ENCODE results near the gene C17orf113.
A peak's percentile ranks its signal among the peaks of the same experiment; 100 is the strongest.

C17orf113 gene

DNA sequence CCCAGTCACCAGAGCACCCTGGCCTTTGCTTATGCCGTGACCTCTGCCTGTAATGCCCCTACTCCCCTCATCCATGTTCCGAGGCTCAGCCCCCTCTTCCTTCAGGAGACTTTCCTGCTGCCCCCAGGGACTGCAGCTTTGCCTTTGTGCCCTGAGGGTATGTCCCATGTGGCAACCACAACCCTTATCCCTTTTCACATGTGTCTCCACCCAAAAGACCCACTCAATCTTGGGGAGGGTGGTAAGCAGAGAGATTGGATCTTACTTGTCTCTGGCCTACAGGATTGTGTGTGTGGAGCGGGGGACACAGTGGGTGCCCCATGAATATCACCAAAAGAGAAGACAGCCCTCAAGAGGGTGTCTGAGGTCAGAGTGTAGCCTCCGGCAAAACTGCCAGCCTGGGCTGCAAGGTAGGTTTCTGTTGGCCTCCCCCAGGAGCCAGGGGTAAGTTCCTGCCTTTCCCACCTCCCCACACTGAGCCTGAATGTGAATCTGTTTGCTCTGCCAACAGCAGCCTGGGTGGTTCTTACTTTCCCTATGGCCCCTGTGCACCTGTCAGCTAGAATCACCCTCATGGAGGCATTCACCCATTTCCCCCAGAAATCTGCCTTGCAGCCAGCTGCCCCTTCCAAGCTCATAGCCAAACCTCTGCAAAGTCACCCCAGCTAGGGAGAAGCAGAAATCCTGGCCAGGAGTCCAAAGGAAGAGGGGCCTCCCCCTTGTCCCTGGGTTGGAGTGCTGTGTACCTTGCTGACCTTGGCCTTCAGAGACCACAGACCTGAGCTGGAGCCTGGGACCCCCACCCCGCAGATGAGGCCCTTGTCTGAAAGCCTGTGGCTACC is 11.5 kb upstream of the C17orf113 start:
- H3K9me3 ChIP-seq (ENCODE audit: low read depth, low read length): no peaks in the 10 kb centered on the region
- DNase-seq (ENCODE audit: low read depth, low spot score): no peak
- TF ChIP-seq POLR2AphosphoS5 (IDR thresholded peaks at IDR 0.05; ENCODE audit: borderline replicate concordance, low read depth, low read length) (no peak), EZH2 (IDR thresholded peaks at IDR 0.05) (no peak)
- no peak overlapping the region for H3K4me3 ChIP-seq
- no peak overlapping the region for H3K27ac ChIP-seq
- H3K9ac ChIP-seq (ENCODE audit: insufficient read length): no peak overlapping the region
- H3K36me3 ChIP-seq (ENCODE audit: insufficient read depth, low read length): no peaks in the 10 kb centered on the region

DNA sequence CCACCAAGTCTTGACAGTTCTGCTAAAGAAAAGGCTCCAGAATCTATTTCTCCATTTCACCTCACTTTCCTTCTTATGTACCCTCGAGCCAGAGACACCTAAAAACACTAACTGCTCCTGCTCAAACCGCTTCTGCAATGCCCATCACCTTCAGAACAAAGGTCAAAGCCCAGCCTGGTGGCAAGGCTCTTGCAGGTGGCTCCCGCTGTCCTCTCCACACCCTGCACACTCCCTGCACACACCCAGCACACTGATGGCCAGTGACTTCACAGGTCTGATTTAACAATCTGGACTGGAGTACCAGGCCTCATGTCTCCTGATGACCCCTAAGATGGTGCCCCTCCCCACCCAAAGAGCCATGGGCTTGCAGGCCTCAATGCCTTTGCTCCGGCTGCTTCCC is 9.8 kb upstream of the C17orf113 start:
- Histone ChIP-seq H3K9me3 (ENCODE audit: low read depth, low read length) (no peaks in the 10 kb centered on the region), H3K27ac (no peak overlapping the region), H3K36me3 (ENCODE audit: insufficient read depth, low read length) (no peaks in the 10 kb centered on the region), H3K9ac (ENCODE audit: insufficient read length) (no peak overlapping the region), H3K4me3 (no peak overlapping the region)
- TF ChIP-seq EZH2 (IDR thresholded peaks at IDR 0.05): no peak
- no peak for TF ChIP-seq FOXP2 (optimal IDR thresholded peaks at IDR 0.05; ENCODE audit: control extremely low read depth, extremely low read length, insufficient read depth)
- TF ChIP-seq POLR2AphosphoS5 (IDR thresholded peaks at IDR 0.05; ENCODE audit: borderline replicate concordance, low read depth, low read length): no peak
- DNase-seq (ENCODE audit: low read depth, low spot score): no peak

DNA sequence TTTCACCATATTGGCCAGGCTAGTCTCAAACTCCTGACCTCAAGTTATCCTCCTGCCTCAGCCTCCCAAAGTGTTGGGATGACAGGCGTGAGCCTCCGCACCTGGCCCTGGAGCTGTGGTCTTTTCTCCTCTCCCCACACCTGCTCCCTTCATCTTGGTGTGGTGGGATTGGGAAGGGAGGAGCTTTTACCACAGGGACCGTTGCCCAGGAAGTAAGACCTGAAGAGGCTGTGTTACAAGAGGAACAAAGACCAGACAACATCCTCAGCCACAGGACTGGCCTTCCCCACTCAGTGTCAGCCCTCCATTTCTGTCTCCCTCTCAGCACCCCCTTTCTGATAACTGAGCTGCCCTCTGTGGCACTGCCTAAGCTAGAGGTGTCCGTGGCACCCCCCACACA is 9.4 kb upstream of the C17orf113 start:
- Histone ChIP-seq H3K4me3 (no peak overlapping the region), H3K9ac (ENCODE audit: insufficient read length) (no peak overlapping the region), H3K36me3 (ENCODE audit: insufficient read depth, low read length) (no peaks in the 10 kb centered on the region), H3K9me3 (ENCODE audit: low read depth, low read length) (no peaks in the 10 kb centered on the region), H3K27ac (no peak overlapping the region)
- no peak for DNase-seq (ENCODE audit: low read depth, low spot score)
- TF ChIP-seq EZH2 (IDR thresholded peaks at IDR 0.05) (no peak), POLR2AphosphoS5 (IDR thresholded peaks at IDR 0.05; ENCODE audit: borderline replicate concordance, low read depth, low read length) (no peak), FOXP2 (optimal IDR thresholded peaks at IDR 0.05; ENCODE audit: control extremely low read depth, extremely low read length, insufficient read depth) (no peak)

DNA sequence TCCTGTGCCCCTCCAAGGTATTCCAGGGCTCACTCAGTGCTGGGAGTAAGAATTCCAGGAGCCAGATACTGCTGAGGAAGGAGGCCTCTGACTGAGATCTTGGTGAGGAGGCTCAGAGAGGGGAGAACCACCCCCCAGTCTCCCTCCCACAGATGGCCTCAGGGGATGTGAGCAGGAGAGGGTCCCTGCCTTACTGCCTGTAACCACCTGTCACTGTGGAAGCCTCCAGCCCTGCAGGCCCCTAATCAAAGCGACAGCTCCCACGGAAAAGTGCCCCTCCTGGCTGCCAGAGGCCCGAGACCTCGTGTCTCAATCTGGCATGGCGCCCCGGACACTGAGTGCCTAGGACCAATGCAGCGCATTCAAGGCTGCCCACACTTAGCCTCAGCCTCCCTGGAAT is 7.7 kb upstream of the C17orf113 start:
- TF ChIP-seq EZH2 (IDR thresholded peaks at IDR 0.05) (no peak), FOXP2 (optimal IDR thresholded peaks at IDR 0.05; ENCODE audit: control extremely low read depth, extremely low read length, insufficient read depth) (no peak), POLR2AphosphoS5 (IDR thresholded peaks at IDR 0.05; ENCODE audit: borderline replicate concordance, low read depth, low read length) (no peak)
- H3K4me3 ChIP-seq: no peak overlapping the region
- no peaks in the 10 kb centered on the region for H3K36me3 ChIP-seq (ENCODE audit: insufficient read depth, low read length)
- no peak overlapping the region for H3K27ac ChIP-seq
- H3K9ac ChIP-seq (ENCODE audit: insufficient read length): peak overlapping the region; percentile 10
- no peaks in the 10 kb centered on the region for H3K9me3 ChIP-seq (ENCODE audit: low read depth, low read length)
- no peak for DNase-seq (ENCODE audit: low read depth, low spot score)

DNA sequence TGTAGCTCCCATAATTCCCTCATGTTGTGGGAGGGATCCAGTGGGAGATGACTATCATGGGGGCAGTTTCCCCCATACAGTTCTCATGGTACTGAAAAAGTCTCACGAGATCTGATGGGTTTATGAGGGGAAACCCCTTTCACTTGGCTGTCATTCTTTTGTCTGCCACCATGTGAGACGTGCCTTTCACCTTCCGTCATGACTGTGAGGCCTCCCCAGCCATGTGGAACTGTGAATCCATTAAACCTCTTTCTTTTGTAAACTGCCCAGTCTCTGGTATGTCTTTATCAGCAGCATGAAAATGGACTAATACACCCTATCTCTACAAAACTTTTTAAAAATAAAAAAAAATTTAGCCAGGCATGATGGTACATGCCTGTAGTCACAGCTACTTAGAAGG is 6.2 kb upstream of the C17orf113 start:
- Histone ChIP-seq H3K4me3 (no peak overlapping the region), H3K9me3 (ENCODE audit: low read depth, low read length) (no peaks in the 10 kb centered on the region), H3K27ac (no peak overlapping the region), H3K9ac (ENCODE audit: insufficient read length) (no peak overlapping the region), H3K36me3 (ENCODE audit: insufficient read depth, low read length) (no peaks in the 10 kb centered on the region)
- DNase-seq (ENCODE audit: low read depth, low spot score): no peak
- TF ChIP-seq FOXP2 (optimal IDR thresholded peaks at IDR 0.05; ENCODE audit: control extremely low read depth, extremely low read length, insufficient read depth): no peak
- no peak for TF ChIP-seq EZH2 (IDR thresholded peaks at IDR 0.05)
- no peak for TF ChIP-seq POLR2AphosphoS5 (IDR thresholded peaks at IDR 0.05; ENCODE audit: borderline replicate concordance, low read depth, low read length)

DNA sequence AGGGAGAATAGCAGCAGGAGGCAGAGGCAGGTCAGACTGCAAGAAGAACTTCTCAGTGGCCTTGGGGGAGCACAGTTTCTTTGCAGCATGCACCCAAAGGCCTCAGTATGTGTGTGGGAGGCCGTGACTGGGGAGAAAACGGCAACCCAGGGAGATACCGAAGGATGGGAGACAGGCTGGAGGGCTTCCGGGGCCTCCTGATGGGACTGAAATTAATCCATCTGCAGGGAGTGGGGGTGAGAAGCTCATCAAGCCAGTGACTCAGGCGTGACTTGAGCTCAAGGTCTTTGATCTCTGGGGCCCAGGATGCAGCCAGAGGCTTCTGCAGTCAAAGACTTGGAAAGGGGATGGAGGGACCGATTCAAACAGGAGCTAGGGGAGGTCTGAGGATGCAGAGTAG is 5.1 kb upstream of the C17orf113 start:
- DNase-seq (ENCODE audit: low read depth, low spot score): no peak
- Histone ChIP-seq H3K9me3 (ENCODE audit: low read depth, low read length) (no peaks in the 10 kb centered on the region), H3K4me3 (no peak overlapping the region), H3K36me3 (ENCODE audit: insufficient read depth, low read length) (no peaks in the 10 kb centered on the region), H3K9ac (ENCODE audit: insufficient read length) (no peak overlapping the region), H3K27ac (no peak overlapping the region)
- no peak for TF ChIP-seq POLR2AphosphoS5 (IDR thresholded peaks at IDR 0.05; ENCODE audit: borderline replicate concordance, low read depth, low read length)
- no peak for TF ChIP-seq FOXP2 (optimal IDR thresholded peaks at IDR 0.05; ENCODE audit: control extremely low read depth, extremely low read length, insufficient read depth)
- TF ChIP-seq EZH2 (IDR thresholded peaks at IDR 0.05): no peak

DNA sequence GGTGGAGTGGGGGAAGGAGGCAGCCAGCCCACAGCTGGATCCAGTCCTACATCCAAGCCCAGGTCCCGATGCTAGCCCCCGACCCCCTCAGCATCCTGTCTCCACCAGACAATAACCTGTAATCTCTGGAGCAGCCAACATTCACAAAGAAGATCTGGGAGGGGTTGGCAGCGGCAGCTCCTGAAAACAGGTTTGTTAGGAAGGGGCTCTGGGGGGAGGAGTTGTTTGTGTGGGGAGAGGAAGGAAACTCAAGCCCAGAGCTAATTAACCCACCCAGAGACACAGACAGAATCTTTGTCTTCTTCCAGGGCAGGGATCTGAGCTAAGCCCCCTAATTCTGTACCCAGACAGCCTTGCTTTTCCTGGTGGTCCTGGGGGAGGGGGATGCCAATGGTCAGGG is 4.6 kb upstream of the C17orf113 start:
- H3K27ac ChIP-seq: no peak overlapping the region
- no peak overlapping the region for H3K4me3 ChIP-seq
- no peaks in the 10 kb centered on the region for H3K36me3 ChIP-seq (ENCODE audit: insufficient read depth, low read length)
- H3K9me3 ChIP-seq (ENCODE audit: low read depth, low read length): no peaks in the 10 kb centered on the region
- no peak overlapping the region for H3K9ac ChIP-seq (ENCODE audit: insufficient read length)
- DNase-seq (ENCODE audit: low read depth, low spot score): no peak
- TF ChIP-seq EZH2 (IDR thresholded peaks at IDR 0.05): no peak
- no peak for TF ChIP-seq POLR2AphosphoS5 (IDR thresholded peaks at IDR 0.05; ENCODE audit: borderline replicate concordance, low read depth, low read length)
- no peak for TF ChIP-seq FOXP2 (optimal IDR thresholded peaks at IDR 0.05; ENCODE audit: control extremely low read depth, extremely low read length, insufficient read depth)

DNA sequence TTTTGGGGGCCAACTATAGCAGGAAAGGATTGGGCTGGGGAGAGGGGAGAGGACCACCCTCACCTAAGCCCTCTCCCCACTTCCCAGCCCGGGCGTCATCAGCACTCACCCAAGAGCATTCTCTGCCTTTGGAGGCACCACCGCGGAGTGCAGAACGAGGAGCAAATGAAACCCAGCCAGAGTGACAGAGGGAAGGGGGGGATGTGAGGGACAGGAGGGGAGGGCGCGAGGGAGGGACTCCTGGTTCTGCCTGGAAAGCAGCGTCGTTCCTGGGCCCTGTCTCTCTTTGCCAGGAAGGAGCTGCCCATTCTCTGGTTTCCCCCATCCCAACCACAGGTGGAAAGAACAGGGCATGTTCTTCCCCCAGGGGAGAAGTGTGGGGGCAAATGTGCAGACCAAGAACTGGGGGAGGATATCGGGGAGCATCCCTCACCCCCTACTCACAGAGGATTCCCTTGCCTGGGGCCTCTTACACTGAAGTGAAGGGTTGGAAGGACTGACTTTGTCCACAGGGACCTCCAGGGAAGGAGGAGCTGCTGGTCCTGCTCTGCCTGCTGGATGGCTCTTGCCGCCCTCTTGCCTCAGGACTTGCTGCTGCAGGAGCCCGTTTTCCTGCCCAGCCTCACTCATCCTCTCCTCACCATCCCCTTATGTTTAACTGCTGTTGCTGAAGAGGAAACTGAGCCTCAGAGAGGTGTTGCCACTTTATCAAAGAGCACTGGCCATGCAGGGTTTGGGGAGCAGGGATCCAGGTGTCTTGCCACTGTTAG is 3.5 kb upstream of the C17orf113 start:
- no peak for TF ChIP-seq EZH2 (IDR thresholded peaks at IDR 0.05)
- TF ChIP-seq POLR2AphosphoS5 (IDR thresholded peaks at IDR 0.05; ENCODE audit: borderline replicate concordance, low read depth, low read length): no peak
- TF ChIP-seq FOXP2 (optimal IDR thresholded peaks at IDR 0.05; ENCODE audit: control extremely low read depth, extremely low read length, insufficient read depth): no peak

More for the DNA sequence above, 3.5 kb upstream of the C17orf113 start:
- H3K36me3 ChIP-seq (ENCODE audit: insufficient read depth, low read length): no peaks in the 10 kb centered on the region
- no peak overlapping the region for H3K4me3 ChIP-seq
- DNase-seq (ENCODE audit: low read depth, low spot score): no peak
- no peak overlapping the region for H3K9ac ChIP-seq (ENCODE audit: insufficient read length)
- no peak overlapping the region for H3K27ac ChIP-seq
- no peaks in the 10 kb centered on the region for H3K9me3 ChIP-seq (ENCODE audit: low read depth, low read length)
